Epidermal melanocyte (primary cell): ENCODE measurements around the gene NOP53.
"Not testable (repeated sequence)": the region's sequence is repeated elsewhere in the genome, so short reads cannot be mapped to it uniquely, and the experiment has no call there.

Experiments used
- DNase-seq: peaks from one replicate; pipeline ENCODE4 v3.0.0; 2011; ENCODE audit warnings: low spot score; ENCODE audit not compliant: insufficient read length

The NOP53 gene

GRCh38 chr19:47754206-47755064 lies 9.1 kb downstream of the NOP53 start:
- no peak for DNase-seq

GRCh38 chr19:47755065-47755761 lies 9.9 kb downstream of the NOP53 start:
- DNase-seq: no peak

GRCh38 chr19:47755762-47756626 lies 10.6 kb downstream of the NOP53 start:
- DNase-seq: no peak

- no peak for DNase-seq
Measured at GRCh38 chr19:47756627-47756929, 11.2 kb downstream of the NOP53 start.

GRCh38 chr19:47756953-47757608 lies 11.7 kb downstream of the NOP53 start:
- no peak for DNase-seq

GRCh38 chr19:47757617-47758442 lies 12.5 kb downstream of the NOP53 start:
- no peak for DNase-seq

- no peak for DNase-seq
Measured at GRCh38 chr19:47758443-47758804, 13.1 kb downstream of the NOP53 start.

- no peak for DNase-seq
Measured at GRCh38 chr19:47760632-47760999, 15.3 kb downstream of the NOP53 start.

- no peak for DNase-seq
Measured at GRCh38 chr19:47761566-47761965, 16.2 kb downstream of the NOP53 start.

- no peak for DNase-seq
Measured at GRCh38 chr19:47762151-47762550, 16.8 kb downstream of the NOP53 start.

- DNase-seq: no peak
Measured at GRCh38 chr19:47762615-47763308, 17.4 kb downstream of the NOP53 start.

GRCh38 chr19:47764705-47765104 lies 19.4 kb downstream of the NOP53 start:
- DNase-seq: not testable (repeated sequence)

GRCh38 chr19:47765523-47766358 lies 20.4 kb downstream of the NOP53 start:
- DNase-seq: no peak

GRCh38 chr19:47766359-47766620 lies 20.9 kb downstream of the NOP53 start:
- DNase-seq: no peak

- no peak for DNase-seq
Measured at GRCh38 chr19:47766670-47767069, 21.3 kb downstream of the NOP53 start.

GRCh38 chr19:47767349-47767748 lies 22.0 kb downstream of the NOP53 start:
- no peak for DNase-seq

GRCh38 chr19:47768604-47769003 lies 23.3 kb downstream of the NOP53 start:
- no peak for DNase-seq

GRCh38 chr19:47769534-47769933 lies 24.2 kb downstream of the NOP53 start:
- DNase-seq: no peak

- DNase-seq: not testable (repeated sequence)
Measured at GRCh38 chr19:47771291-47771690, 25.9 kb downstream of the NOP53 start.
